GM19239 (cell line): ENCODE measurements around the gene DNAAF5.
"Not testable (repeated sequence)": the region's sequence is repeated elsewhere in the genome, so short reads cannot be mapped to it uniquely, and the experiment has no call there.

Experiments
- DNase-seq: peaks from one replicate; pipeline ENCODE4 v3.0.0; 2011; ENCODE audit warnings: low spot score; ENCODE audit not compliant: insufficient read length
- FAIRE-seq: peaks from 2 replicates; lab custom pipeline; 2011; peaks lifted over from hg19 to GRCh38; lab: Jason Lieb, UNC

The DNAAF5 gene

GRCh38 chr7:778271-778967 is 51.9 kb downstream of the DNAAF5 start:
- FAIRE-seq (no peak), DNase-seq (no peak)

DNA sequence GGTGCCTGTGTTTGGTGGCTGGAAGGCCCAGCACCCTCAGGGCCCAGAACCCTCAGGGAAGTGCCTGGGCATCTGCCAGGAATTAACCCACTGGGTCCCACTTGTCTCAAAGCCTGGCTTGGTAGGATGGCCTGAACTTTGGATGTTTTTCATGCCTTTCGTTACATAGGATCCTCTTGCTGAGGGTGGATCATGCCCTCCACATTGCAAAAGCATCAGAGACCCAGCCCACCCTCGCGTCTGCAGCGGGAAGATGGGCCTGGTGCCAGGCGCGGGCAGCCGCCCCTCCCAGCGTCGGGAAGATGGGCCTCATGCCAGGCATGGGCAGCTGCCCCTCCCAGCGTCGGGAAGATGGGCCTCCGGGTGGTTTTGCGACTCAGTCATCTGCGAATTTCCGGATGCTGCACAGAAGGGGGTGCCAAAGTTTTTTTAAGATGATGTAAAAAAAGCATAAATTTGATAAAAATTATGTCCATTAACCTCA is 52.5 kb downstream of the DNAAF5 start:
- DNase-seq (no peak), FAIRE-seq (no peak)

DNA sequence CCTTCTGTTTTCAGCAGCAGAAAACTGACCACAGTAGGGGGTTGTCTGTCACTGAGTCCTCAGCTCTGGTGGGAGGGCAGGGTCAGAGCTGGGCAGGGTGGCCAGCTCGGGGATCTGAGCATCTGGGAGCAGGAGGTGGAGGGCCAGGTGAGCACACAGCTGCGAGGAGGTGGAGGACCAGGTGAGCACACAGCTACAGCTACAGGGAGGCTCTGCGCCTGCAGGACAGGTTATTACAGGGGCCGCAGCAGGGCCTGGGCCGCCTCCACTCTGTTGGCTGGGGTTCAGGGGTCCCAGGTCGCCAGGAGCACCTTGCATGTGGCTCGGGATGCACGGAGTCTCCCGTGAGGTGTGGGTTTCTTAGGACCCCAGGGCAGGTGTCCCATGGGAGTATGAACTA is 53.0 kb downstream of the DNAAF5 start:
- no peak for DNase-seq
- no peak for FAIRE-seq

- DNase-seq (no peak), FAIRE-seq (no peak)
Observed at GRCh38 chr7:780081-780480, 53.6 kb downstream of the DNAAF5 start.

DNA sequence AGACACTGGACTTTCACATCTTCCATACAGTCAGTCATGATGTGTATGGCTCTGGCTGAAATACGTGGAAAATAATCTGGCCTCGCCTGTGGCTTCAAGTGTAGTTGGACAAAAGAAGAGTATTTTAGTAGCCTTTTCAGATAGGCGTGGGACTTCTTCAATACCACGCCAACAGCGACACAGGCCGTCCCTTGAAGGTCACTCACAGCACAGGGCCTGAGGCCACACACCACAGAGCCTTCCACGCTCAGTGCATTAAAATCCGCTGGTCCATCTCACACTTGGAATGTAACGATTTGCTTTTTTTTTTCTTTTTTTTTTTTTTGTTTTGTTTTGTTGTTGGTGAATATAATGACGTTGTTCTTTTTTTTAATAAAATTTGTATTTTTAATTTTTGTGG is 54.0 kb downstream of the DNAAF5 start:
- FAIRE-seq (no peak), DNase-seq (no peak)

DNA sequence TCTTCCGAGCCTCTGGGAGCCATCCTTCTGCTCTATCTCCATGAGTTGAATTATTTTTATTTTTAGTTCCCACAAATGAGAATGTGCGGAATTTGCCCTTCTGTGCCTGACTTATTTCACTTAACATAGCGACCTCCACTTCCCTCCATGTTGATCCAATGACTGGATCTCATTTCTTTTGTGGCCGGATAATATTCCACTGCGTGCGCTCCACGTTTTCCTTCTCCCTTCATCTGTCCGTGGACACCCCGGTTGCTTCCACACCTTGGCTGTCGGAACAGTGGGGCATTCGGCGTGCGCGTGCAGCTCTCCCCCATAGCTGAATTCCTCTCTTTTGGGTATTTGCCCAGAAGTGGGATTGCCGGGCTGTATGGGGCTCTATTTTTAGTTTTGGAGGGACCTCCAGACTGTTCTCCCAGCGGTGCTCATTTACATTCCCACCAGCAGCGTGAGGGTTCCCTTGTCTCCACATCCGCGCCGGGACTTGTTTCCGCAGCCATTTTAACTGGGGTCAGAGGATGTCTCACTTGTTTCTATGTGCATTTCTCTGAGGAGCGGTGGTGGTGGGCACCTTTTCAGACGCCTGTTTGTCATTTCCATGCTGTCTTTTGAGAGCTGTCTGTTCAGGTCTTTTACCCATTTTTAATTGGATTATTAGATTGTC is 54.8 kb downstream of the DNAAF5 start:
- DNase-seq (no peak), FAIRE-seq (no peak)

GRCh38 chr7:781936-782529 is 55.5 kb downstream of the DNAAF5 start:
- DNase-seq, result no peak
- FAIRE-seq, result no peak

DNA sequence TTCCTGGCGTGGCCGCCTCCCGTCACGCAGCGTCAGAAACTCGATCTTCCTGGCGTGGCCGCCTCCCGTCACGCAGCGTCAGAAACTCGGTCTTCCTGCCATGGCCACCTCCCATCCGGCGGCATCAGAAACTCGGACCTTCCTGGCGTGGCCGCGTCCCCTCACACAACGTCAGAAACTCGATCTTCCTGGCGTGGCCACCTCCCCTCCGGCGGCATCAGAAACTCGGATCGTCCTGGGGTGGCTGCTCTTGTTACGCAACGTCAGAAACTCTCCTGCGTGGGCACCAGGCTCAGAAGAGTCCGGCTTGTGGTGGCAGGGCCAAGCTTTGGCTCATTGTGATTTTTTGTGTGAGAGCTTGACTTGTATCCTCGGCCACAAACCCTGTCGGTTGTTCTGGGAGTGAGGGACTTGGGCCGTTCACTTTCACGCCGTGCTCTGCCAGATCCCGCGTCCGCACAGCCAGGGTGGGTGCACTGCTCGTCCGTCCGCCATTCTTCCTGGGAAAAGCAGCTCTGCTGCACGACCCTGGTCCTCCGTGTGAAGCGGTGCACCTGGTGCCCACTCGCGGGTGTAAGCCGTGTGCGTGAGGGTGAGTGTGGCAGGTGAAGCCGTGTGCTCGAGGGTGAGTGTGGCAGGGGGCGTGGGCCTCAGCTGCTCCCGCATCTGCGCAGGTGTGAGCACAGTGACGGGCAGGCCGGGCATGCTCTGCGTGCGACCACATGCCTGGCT is 56.4 kb downstream of the DNAAF5 start:
- no peak for FAIRE-seq

DNA sequence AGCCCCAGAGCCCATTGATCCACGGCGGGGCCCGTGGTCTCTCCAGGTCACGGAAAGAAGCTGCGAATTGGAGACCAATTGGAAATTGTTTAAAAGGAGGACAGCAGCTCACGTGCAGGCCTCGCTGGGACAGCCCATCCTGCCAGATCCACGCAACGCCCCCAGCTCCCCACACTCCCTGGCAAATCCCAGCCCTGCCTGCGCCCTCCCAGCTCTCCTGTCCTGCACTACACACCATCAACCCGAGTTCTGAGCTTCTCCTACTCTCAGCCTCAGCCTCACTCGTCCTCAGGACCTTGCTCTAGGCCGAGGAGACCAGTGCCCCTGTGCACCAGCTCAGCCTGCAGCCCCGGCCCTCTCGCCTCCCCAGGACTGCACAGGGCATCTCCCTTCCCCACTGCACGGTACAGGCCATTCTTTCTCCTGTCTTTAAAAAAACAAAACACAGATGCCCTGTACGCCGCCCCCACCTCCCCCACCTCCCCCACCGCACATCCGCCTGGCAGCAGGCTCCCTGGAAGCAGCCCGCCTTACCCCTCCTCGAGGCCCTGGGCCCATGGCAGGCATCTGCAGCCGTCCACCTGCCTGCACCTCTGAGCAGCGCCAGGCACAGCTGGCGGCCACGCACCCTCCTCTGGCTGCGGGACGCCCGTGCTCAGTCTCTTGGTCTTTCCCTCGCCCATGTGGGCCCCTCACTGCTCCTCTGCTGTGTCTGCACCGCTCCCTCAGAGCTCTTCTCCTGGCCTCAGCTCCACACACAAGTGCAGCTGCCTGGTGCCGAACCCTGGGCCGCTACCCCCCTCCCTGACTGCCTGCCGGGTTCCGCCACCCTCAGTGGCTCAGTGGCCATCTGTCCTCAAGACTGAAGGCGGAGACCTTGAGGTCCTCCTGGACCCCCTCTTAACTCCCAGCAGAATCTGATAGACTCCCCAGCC is 57.3 kb downstream of the DNAAF5 start:
- FAIRE-seq (no peak), DNase-seq (no peak)

More for the DNA sequence above, 56.4 kb downstream of the DNAAF5 start:
- DNase-seq, result no peak

- DNase-seq, result no peak
- no peak for FAIRE-seq
Observed at GRCh38 chr7:784971-785370, 58.5 kb downstream of the DNAAF5 start.

GRCh38 chr7:785416-785815 is 58.9 kb downstream of the DNAAF5 start:
- FAIRE-seq, result no peak
- DNase-seq, result no peak

- peak; percentile 62 for FAIRE-seq
- peak; percentile 94 for DNase-seq
Observed at GRCh38 chr7:786472-787255, 60.2 kb downstream of the DNAAF5 start.

DNA sequence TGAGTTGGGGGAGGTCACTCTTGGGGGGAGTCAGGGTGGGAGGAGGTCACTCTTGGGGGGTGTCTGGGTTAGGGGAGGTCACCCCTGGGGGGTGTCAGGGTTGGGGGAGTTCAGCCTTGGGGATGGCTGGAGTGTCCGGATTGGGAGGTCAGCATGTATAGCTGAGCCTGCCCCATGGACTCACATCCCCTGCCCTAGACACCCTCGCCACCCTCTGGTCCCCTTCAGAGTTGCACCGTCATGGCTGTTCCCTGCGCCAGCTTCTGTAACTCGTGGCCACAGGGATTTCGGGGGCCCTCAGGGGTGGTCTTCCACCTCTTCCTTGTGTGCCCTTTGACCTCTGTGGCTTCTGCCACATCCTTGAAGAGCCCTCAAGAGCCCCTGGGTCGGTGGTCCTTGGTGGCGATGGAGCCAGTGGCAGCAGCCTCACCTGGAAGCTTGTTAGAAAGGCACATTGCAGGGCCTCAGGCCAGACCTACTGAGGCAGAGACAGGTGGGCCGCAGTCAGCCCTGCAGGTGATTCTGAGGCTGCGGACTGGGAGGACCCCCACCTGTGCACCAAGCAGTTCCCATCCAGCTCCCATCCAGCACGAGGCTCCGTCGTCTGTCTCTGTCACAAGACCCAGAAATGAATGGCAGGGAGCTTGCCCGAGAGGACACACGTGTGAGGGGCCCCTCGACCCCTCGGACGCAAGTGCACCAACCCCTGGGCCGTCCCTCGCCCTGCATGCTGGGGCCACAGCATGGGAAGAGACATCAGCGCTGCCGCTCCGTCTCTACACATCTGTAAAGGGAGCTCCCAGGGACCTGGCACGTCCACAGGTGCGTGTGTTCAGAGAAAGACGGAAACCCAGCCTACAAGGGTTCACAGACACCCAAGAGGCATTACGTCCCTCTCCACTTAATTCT is 61.1 kb downstream of the DNAAF5 start:
- no peak for DNase-seq
- FAIRE-seq, result no peak

- FAIRE-seq, result no peak
Observed at GRCh38 chr7:791519-791918, 65.0 kb downstream of the DNAAF5 start.

DNA sequence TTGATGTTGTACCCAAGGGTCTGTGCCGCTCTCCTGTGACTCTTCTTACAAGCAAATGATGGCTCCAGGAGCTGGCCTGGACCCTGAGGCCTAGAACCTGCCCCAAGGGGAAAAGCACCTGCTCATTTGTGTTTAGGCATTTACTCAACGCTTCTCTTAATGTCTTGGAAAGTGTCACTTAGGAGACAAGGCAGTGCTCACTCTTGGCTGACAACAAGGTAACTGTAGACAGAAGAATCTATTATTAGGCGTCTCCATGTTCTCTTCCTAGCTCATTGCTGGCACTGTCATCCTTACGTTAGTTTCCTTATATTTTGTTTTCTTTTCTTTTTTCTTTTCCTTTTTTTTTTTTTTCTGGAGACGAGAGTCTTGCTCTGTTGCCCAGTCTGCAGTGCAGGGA is 67.7 kb downstream of the DNAAF5 start:
- FAIRE-seq (no peak), DNase-seq (no peak)

More at GRCh38 chr7:791519-791918, 65.0 kb downstream of the DNAAF5 start:
- DNase-seq, result no peak

GRCh38 chr7:794671-795329 is 68.3 kb downstream of the DNAAF5 start:
- DNase-seq (no peak), FAIRE-seq (no peak)

GRCh38 chr7:796434-797169 is 70.1 kb downstream of the DNAAF5 start:
- FAIRE-seq, DNase-seq: not testable (repeated sequence)
